ENCODE results near the gene PTPRN2. TPM values are rescaled to one million over a fixed set of nuclear protein-coding genes. Genes with fewer than 3 reads are reported as not detected.

Gene PTPRN2
- total and polyA plus RNA-seq, 8 donors, result 12.2 to 49.2 (median 31.8) TPM

GRCh38 chr7:157552295-157552993 lies 1035.2 kb downstream of the PTPRN2 start:
- no peak for ATAC-seq

GRCh38 chr7:157551325-157552070 lies 1036.1 kb downstream of the PTPRN2 start:
- Histone ChIP-seq H3K4me1 (no peaks in the 10 kb centered on the region), H3K9me3 (no peaks in the 10 kb centered on the region), H3K4me3 (no peak overlapping the region), H3K36me3 (peaks cover 0 to 9% (median 0%) of the 10 kb centered on the region in 3 donors), H3K27me3 (no peaks in the 10 kb centered on the region), H3K27ac (no peak overlapping the region)
- DNase-seq, result peak in 1 of 6 donors; percentile 30
- ATAC-seq, result no peak
- intact Hi-C loops (cut with DNase I), result no loop called here
- no peak for FAIRE-seq
- no peak for TF ChIP-seq CTCF (IDR thresholded peaks at IDR 0.05)
- WGBS, 2 donors, result 96 to 97% methylated on average over 11 to 13 of the region's 13 CpGs

More at GRCh38 chr7:157552295-157552993, 1035.2 kb downstream of the PTPRN2 start:
- H3K4me1 ChIP-seq, result no peaks in the 10 kb centered on the region
- H3K4me3 ChIP-seq, result no peak overlapping the region
- FAIRE-seq, result no peak
- no peaks in the 10 kb centered on the region for H3K9me3 ChIP-seq
- TF ChIP-seq CTCF (IDR thresholded peaks at IDR 0.05), result no peak
- H3K36me3 ChIP-seq, result peaks cover 0 to 5% (median 0%) of the 10 kb centered on the region in 3 donors
- intact Hi-C loops (cut with DNase I), result no loop called here
- no peaks in the 10 kb centered on the region for H3K27me3 ChIP-seq
- 92 to 94% methylated on average over 26 of the region's 26 CpGs for WGBS, 2 donors
- DNase-seq, result peak in 1 of 6 donors; percentile 41
- no peak overlapping the region for H3K27ac ChIP-seq

- no peak for ATAC-seq
- Histone ChIP-seq H3K4me3 (no peak overlapping the region), H3K27ac (no peak overlapping the region), H3K4me1 (no peaks in the 10 kb centered on the region), H3K9me3 (no peaks in the 10 kb centered on the region), H3K36me3 (peaks cover 0 to 9% (median 0%) of the 10 kb centered on the region in 3 donors), H3K27me3 (no peaks in the 10 kb centered on the region)
- intact Hi-C loops (cut with DNase I), result no loop called here
- WGBS, 2 donors, result 94% methylated on average over 29 to 31 of the region's 31 CpGs
- DNase-seq, result peak in 1 of 6 donors; percentile 35
- TF ChIP-seq CTCF (IDR thresholded peaks at IDR 0.05), result no peak
- FAIRE-seq, result no peak
Measured at GRCh38 chr7:157550300-157551275, 1037.0 kb downstream of the PTPRN2 start.

GRCh38 chr7:157549612-157550299 lies 1037.9 kb downstream of the PTPRN2 start:
- H3K36me3 ChIP-seq, result peaks cover 0 to 9% (median 0%) of the 10 kb centered on the region in 3 donors
- H3K9me3 ChIP-seq, result no peaks in the 10 kb centered on the region
- TF ChIP-seq CTCF (IDR thresholded peaks at IDR 0.05), result no peak
- DNase-seq, result peak in 1 of 6 donors; percentile 23
- no peak overlapping the region for H3K27ac ChIP-seq
- no peak overlapping the region for H3K4me3 ChIP-seq
- ATAC-seq, result no peak
- no peak for FAIRE-seq
- intact Hi-C loops (cut with DNase I), result no loop called here
- H3K4me1 ChIP-seq, result no peaks in the 10 kb centered on the region
- no peaks in the 10 kb centered on the region for H3K27me3 ChIP-seq
- WGBS, 2 donors, result 95 to 97% methylated on average over 22 of the region's 22 CpGs
